GM12878 (cell line): ENCODE results near the gene LMOD3. TPM values are rescaled to one million over a fixed set of nuclear protein-coding genes. Genes with fewer than 3 reads are reported as not detected.

Experiments
- ATAC-seq: fragments of 200-7000 bp; cut with Tn5 transposase; 3 replicates; pipeline ENCODE4 v1.9.1; 2020; ENCODE audit warnings: mild to moderate bottlenecking, moderate library complexity
- BruUV-seq: library from RNA; stranded (reverse); fragments of 400-500 nt; replicated peaks from 2 replicates; lab custom pipeline; 2021; lab: Mats Ljungman, UMichigan
- CTCF ChIA-PET: fragments of 300-600 bp; sonication (Branson Sonifier 250); formaldehyde crosslinking; extraction: SDS; loops from one replicate; lab custom pipeline; 2021; ENCODE audit warnings: inconsistent platforms; lab: Yijun Ruan, JAX
- POLR2A ChIA-PET: fragments of 350-600 bp; formaldehyde crosslinking; extraction: SDS; loops from one replicate; lab custom pipeline; 2021; ENCODE audit warnings: inconsistent platforms; lab: Charles Lee
- RAD21 ChIA-PET: fragments of 300-600 bp; sonication (Branson Sonifier 250); formaldehyde crosslinking; loops from one replicate; lab custom pipeline; 2023; ENCODE audit warnings: antibody characterized with exemption; ENCODE audit not compliant: unreplicated experiment; lab: Charles Lee
- SMC1A ChIA-PET: fragments of 300-600 bp; sonication (Branson Sonifier 250); formaldehyde crosslinking; loops from one replicate; lab custom pipeline; 2023; ENCODE audit not compliant: unreplicated experiment, uncharacterized antibody; lab: Charles Lee
- DNase-seq: peaks from one replicate; pipeline ENCODE4 v3.0.0-alpha.2; 2011; ENCODE audit warnings: low read depth, low spot score
- FAIRE-seq: peaks from 3 replicates; lab custom pipeline; 2011; peaks lifted over from hg19 to GRCh38; lab: Jason Lieb, UNC
- H2AFZ ChIP-seq: 2 replicates; pipeline ENCODE4 v1.6.0; 2011; ENCODE audit warnings: low read depth, low read length, control low read depth; ENCODE audit not compliant: control insufficient read depth
- H3K27ac ChIP-seq: 2 replicates; pipeline ENCODE4 v1.5.1; 2011; ENCODE audit warnings: control low read depth; ENCODE audit not compliant: control insufficient read depth, insufficient read depth
- H3K27me3 ChIP-seq, 2 experiments: replicated peaks in 1 of 2; 2 replicates each; pipeline versions ENCODE4 v1.6.0 to v1.6.1; 2011; ENCODE audit warnings: low read length in 1 of 2; ENCODE audit not compliant: control insufficient read depth in 2 of 2, insufficient read depth in 2 of 2
- H3K36me3 ChIP-seq, 2 experiments: 2 replicates each; pipeline ENCODE4 v1.5.1; 2011; ENCODE audit warnings: low read length in 1 of 2; ENCODE audit not compliant: control insufficient read depth in 2 of 2, insufficient read depth in 2 of 2
- H3K4me1 ChIP-seq: 2 replicates; pipeline ENCODE4 v1.6.1; 2011; ENCODE audit warnings: mild to moderate bottlenecking, low read length, moderate library complexity, mixed read lengths; ENCODE audit not compliant: control insufficient read depth, insufficient read depth
- H3K4me2 ChIP-seq: 2 replicates; pipeline ENCODE4 v1.6.0; 2011; ENCODE audit warnings: control low read depth; ENCODE audit not compliant: control insufficient read depth, insufficient read depth
- H3K4me3 ChIP-seq: fragments of 200-600 bp; sonication (generic); 2 replicates; pipeline ENCODE4 v1.5.1; 2016
- H3K79me2 ChIP-seq: 2 replicates; pipeline ENCODE4 v1.6.0; 2011; ENCODE audit warnings: low read length; ENCODE audit not compliant: control insufficient read depth, insufficient read depth
- H3K9ac ChIP-seq: 2 replicates; pipeline ENCODE4 v1.8.0; 2011; ENCODE audit warnings: low read length, control low read depth, mixed read lengths; ENCODE audit not compliant: control insufficient read depth, insufficient read depth
- H3K9me3 ChIP-seq: replicated peaks from 3 replicates; pipeline ENCODE4 v1.5.1; 2011; ENCODE audit warnings: mild to moderate bottlenecking, low read length; ENCODE audit not compliant: control insufficient read depth, insufficient read depth
- H4K20me1 ChIP-seq: 2 replicates; pipeline ENCODE4 v1.6.0; 2011; ENCODE audit not compliant: control insufficient read depth, insufficient read depth
- BCL11A ChIP-seq: IDR thresholded peaks from 2 replicates; pipeline ENCODE4 v1.6.1; 2011; ENCODE audit warnings: low read depth, low read length
- CREB1 ChIP-seq: IDR thresholded peaks from 2 replicates; pipeline ENCODE4 v1.6.1; 2012; ENCODE audit warnings: low read depth, mild to moderate bottlenecking, inconsistent platforms
- EGR1 ChIP-seq, 2 experiments: IDR thresholded peaks; 1 replicate in 1 of 2; 2 replicates in 1 of 2; pipeline ENCODE4 v1.6.1; 2011 to 2012; ENCODE audit warnings: low read depth in 2 of 2, low read length in 2 of 2, borderline replicate concordance in 1 of 2, mild to moderate bottlenecking in 1 of 2, moderate library complexity in 1 of 2
- ETV6 ChIP-seq, 2 experiments: fragments of 450-650 bp in 1 of 2; IDR thresholded peaks in 1 of 2; conservative IDR thresholded peaks in 1 of 2; 2 replicates each; pipeline ENCODE4 v1.6.1; 2014; ENCODE audit warnings: antibody characterized with exemption in 1 of 2, borderline replicate concordance in 1 of 2, low read depth in 1 of 2, mild to moderate bottlenecking in 1 of 2, moderate library complexity in 1 of 2
- FOXK2 ChIP-seq: fragments of 450-650 bp; IDR thresholded peaks from 2 replicates; pipeline ENCODE4 v1.6.1; 2017; ENCODE audit warnings: mild to moderate bottlenecking, moderate library complexity
- GATAD2B ChIP-seq: fragments of 450-650 bp; conservative IDR thresholded peaks from 2 replicates; pipeline ENCODE4 v1.6.1; 2017; ENCODE audit warnings: low read depth, mild to moderate bottlenecking, moderate library complexity
- HDGF ChIP-seq: fragments of 450-650 bp; IDR thresholded peaks from 2 replicates; pipeline ENCODE4 v1.6.1; 2016; ENCODE audit warnings: antibody characterized with exemption
- IRF5 ChIP-seq: fragments of 450-650 bp; IDR thresholded peaks from 2 replicates; pipeline ENCODE4 v1.6.1; 2017; ENCODE audit warnings: borderline replicate concordance
- KDM1A ChIP-seq: fragments of 200-600 bp; sonication (generic); IDR thresholded peaks from 2 replicates; pipeline ENCODE4 v1.6.1; 2016; ENCODE audit warnings: borderline replicate concordance
- LARP7 ChIP-seq: fragments of 450-650 bp; IDR thresholded peaks from 2 replicates; pipeline ENCODE4 v1.6.1; 2017; ENCODE audit warnings: mild to moderate bottlenecking
- MEF2A ChIP-seq: IDR thresholded peaks from 2 replicates; pipeline ENCODE4 v1.6.1; 2011; ENCODE audit warnings: low read depth, mild to moderate bottlenecking, low read length, moderate library complexity; ENCODE audit not compliant: insufficient read depth
- MYB ChIP-seq: fragments of 150-350 bp; IDR thresholded peaks from 2 replicates; pipeline ENCODE4 v1.6.1; 2014; ENCODE audit warnings: mild to moderate bottlenecking, low read depth, low read length, borderline replicate concordance
- NFYB ChIP-seq: IDR thresholded peaks from 2 replicates; pipeline ENCODE4 v1.6.1; 2011; ENCODE audit warnings: low read depth, mild to moderate bottlenecking, low read length, improper control_type of control experiment, moderate library complexity; ENCODE audit not compliant: insufficient read depth
- POLR2AphosphoS5 ChIP-seq: IDR thresholded peaks from 2 replicates; pipeline ENCODE4 v1.6.1; 2011; ENCODE audit warnings: mild to moderate bottlenecking, low read length, inconsistent platforms
- POU2F2 ChIP-seq: IDR thresholded peaks from 3 replicates; pipeline ENCODE4 v1.6.1; 2011; ENCODE audit warnings: low read depth, mild to moderate bottlenecking, low read length, borderline replicate concordance
- RB1 ChIP-seq: fragments of 450-650 bp; formaldehyde crosslinking; IDR thresholded peaks from 2 replicates; pipeline ENCODE4 v1.6.1; 2017; ENCODE audit warnings: mild to moderate bottlenecking, borderline replicate concordance
- SREBF1 ChIP-seq: IDR thresholded peaks from 2 replicates; pipeline ENCODE4 v1.6.1; 2012; ENCODE audit warnings: mild to moderate bottlenecking, low read length
- SRF ChIP-seq, 2 experiments: IDR thresholded peaks; 2 replicates each; pipeline ENCODE4 v1.6.1; 2011; ENCODE audit warnings: low read depth in 2 of 2, low read length in 2 of 2, mild to moderate bottlenecking in 1 of 2, moderate library complexity in 1 of 2
- TAF1 ChIP-seq: IDR thresholded peaks from 2 replicates; pipeline ENCODE4 v1.6.1; 2011; ENCODE audit warnings: mild to moderate bottlenecking, low read depth, low read length, borderline replicate concordance
- ZBTB4 ChIP-seq: fragments of 450-650 bp; formaldehyde crosslinking; IDR thresholded peaks from 2 replicates; pipeline ENCODE4 v1.4.0; 2022; ENCODE audit warnings: mild to moderate bottlenecking, moderate library complexity
- ZNF217 ChIP-seq: fragments of 450-650 bp; IDR thresholded peaks from 2 replicates; pipeline ENCODE4 v1.6.1; 2017; ENCODE audit warnings: antibody characterized with exemption, mild to moderate bottlenecking
- in situ Hi-C: fragments of 300-500 bp; cut with MboI; formaldehyde crosslinking; loops from 9 replicates; pipeline ENCODE4 v1.14.3; 2018; ENCODE audit warnings: mixed read lengths
- intact Hi-C: fragments of 100-400 bp; cut with micrococcal nuclease; formaldehyde crosslinking; loops from one replicate; pipeline ENCODE4 v1.14.2; 2022; ENCODE audit not compliant: unreplicated experiment
- polyA plus RNA-seq, 11 experiments: library from polyadenylated mRNA; depleted of rRNA in 4 of 11; unstranded in 6 of 11; stranded (reverse) in 5 of 11; fragments of >200 nt; fragmentation: Nextera tagmentation in 4 of 11; fragmentation: Illumina TruSeq in 1 of 11; extraction: Ambion mirVana in 4 of 11; extraction: Trizol in 1 of 11; gene quantifications; 1 replicate in 1 of 11; 2 replicates in 10 of 11; pipeline versions ENCODE4 v1.2.1 to v1.2.3, GENCODE V29; 2011 to 2016; ENCODE audit warnings: inconsistent platforms in 2 of 11, missing spikeins in 2 of 11, low read depth in 1 of 11
- total RNA-seq, 4 experiments: library from RNA; depleted of rRNA in 3 of 4; stranded (reverse); fragments of >200 nt in 3 of 4; fragmentation: Illumina TruSeq in 1 of 4; extraction: Trizol in 1 of 4; gene quantifications; 2 replicates each; pipeline versions ENCODE4 v1.2.1 to v1.2.3, GENCODE V29; 2013 to 2021

Gene LMOD3
- total and polyA plus RNA-seq, 10 of the 15 experiments (the other 5 are each of a cell fraction or from before 2014, with no cell fraction given): 0.04 to 0.20 (median 0.09) TPM; not detected in 1

GRCh38 chr3:69165744-69166143 is 43.3 kb upstream of the LMOD3 start (continued):
- TF ChIP-seq ZNF217: no peak
- no peak for TF ChIP-seq LARP7
- no peak for TF ChIP-seq SREBF1
- no peak for TF ChIP-seq BCL11A
- no peak for TF ChIP-seq ETV6 (conservative IDR thresholded peaks at IDR 0.05 in 1 of 2, IDR thresholded peaks at IDR 0.05 in 1 of 2; ENCODE audit: borderline replicate concordance in 1 of 2, low read depth in 1 of 2)
- TF ChIP-seq HDGF: no peak

GRCh38 chr3:69164296-69164695 is 41.9 kb upstream of the LMOD3 start:
- Histone ChIP-seq H2AFZ (no peak overlapping the region), H3K9me3 (no peaks in the 10 kb centered on the region), H4K20me1 (no peaks in the 10 kb centered on the region), H3K4me2 (no peak overlapping the region), H3K79me2 (no peaks in the 10 kb centered on the region), H3K36me3 (no peaks in the 10 kb centered on the region), H3K4me3 (no peak overlapping the region), H3K27ac (no peak overlapping the region), H3K4me1 (no peaks in the 10 kb centered on the region), H3K9ac (no peak overlapping the region), H3K27me3 (no peaks in the 10 kb centered on the region)
- ATAC-seq: no peak
- intact Hi-C loops (loop anchor here (5.0 kb wide), 1 partner anchor 158 kb away; no protein-coding TSS in a partner anchor), in situ Hi-C loops (loop anchor here (5.0 to 25.0 kb wide), 3 partner anchors 143 to 773 kb away; no protein-coding TSS in a partner anchor)
- CTCF ChIA-PET: interaction anchor here (1.2 to 10.0 kb wide), 5 partner anchors 71 to 160 kb away, joined by 3 to 625 read pairs (median 35); no protein-coding TSS in a partner anchor
- RAD21 ChIA-PET: interaction anchor here (1.0 to 12.5 kb wide), 5 partner anchors 38 to 245 kb away, joined by 4 to 379 read pairs (median 37); partner anchors contain the start of gene LMOD3
- DNase-seq: no peak
- SMC1A ChIA-PET: interaction anchor here (0.9 to 9.9 kb wide), 9 partner anchors 11 to 245 kb away, joined by 3 to 505 read pairs (median 12); no protein-coding TSS in a partner anchor
- no TSS peak for BruUV-seq
- POLR2A ChIA-PET: no interaction called here
- no peak for FAIRE-seq
- no peak for TF ChIP-seq SRF (IDR thresholded peaks at IDR 0.05; ENCODE audit: low read depth in 2 of 2, low read length in 2 of 2)
- no peak for TF ChIP-seq KDM1A
- TF ChIP-seq RB1: no peak
- no peak for TF ChIP-seq MYB
- TF ChIP-seq IRF5: no peak
- no peak for TF ChIP-seq ZBTB4 (CRISPR knock-in tag)
- TF ChIP-seq POU2F2: no peak
- TF ChIP-seq MEF2A: no peak
- TF ChIP-seq POLR2AphosphoS5: no peak
- no peak for TF ChIP-seq TAF1
- no peak for TF ChIP-seq CREB1
- TF ChIP-seq GATAD2B: no peak
- no peak for TF ChIP-seq EGR1 (IDR thresholded peaks at IDR 0.05; ENCODE audit: borderline replicate concordance in 1 of 2, low read depth in 2 of 2, low read length in 2 of 2)
- no peak for TF ChIP-seq HDGF
- TF ChIP-seq FOXK2: no peak
- TF ChIP-seq NFYB: no peak
